Hepatic stellate cell (primary cell): ENCODE results near the gene PPM1K.
A peak's percentile ranks its signal among the peaks of the same experiment; 100 is the strongest.

Experiments
- DNase-seq: peaks from one replicate; pipeline ENCODE4 v3.0.0; 2011; ENCODE audit warnings: low spot score

The PPM1K gene

DNA sequence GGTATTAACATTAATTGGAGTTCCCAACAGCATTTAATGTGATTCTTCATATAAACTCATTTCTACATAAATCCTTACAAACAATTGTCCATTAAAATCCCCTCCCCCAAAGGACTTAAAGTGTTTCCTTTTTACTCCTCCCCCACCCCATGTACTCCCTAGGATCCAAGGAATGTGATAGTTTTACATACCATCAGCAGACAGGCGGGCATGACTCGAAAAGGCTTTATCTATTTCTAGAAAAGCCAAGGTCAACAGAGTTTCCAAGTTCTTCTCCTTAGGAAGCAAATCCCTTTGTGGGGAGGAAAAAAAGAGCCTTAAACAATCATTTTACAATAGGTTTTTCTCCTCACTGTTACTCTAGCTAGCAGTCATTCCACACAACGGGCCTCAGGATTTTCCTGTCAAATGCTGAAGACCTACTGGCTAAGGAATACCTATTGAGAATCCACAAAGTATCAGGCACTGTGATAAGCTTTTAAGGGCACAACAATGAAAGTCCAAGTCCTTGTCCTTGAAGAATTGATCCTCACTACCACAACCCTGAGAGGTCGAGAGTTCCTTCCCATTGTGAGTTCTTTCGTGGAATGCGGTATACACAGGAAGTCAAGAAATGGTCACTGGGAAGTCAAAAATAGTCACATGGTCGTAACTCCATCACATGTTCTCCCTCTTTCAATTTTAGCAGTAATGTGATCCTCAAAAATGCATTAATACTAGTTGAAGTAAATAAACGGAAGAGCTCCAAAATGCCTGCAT is 7.2 kb downstream of the PPM1K start:
- no peak for DNase-seq

DNA sequence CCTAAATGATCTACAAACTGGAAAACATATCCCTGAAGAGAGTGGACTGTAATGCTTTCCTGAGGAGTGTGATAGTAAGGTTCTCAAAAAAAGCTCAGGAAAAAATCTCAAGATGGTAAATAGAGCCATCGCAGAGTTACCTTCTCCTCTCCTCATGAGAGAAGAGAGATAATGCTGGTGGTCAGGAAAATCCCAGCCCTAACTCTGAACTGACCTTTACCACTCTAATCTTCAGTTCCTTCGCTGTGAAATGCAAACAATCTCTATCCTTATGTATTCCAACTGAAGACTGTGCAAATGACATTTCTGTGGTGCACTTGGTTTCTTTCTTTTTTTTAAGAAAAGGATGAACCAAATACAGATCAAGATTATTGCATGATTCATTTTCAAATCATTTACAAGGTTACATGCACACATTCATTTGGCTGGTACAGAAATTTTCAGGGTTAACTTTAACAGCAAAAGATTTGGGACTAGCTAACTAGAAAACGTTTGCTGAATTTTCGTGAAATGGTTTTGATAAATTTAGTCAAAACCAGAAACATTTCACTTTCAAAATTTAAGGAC is 8.3 kb downstream of the PPM1K start:
- DNase-seq: no peak

DNA sequence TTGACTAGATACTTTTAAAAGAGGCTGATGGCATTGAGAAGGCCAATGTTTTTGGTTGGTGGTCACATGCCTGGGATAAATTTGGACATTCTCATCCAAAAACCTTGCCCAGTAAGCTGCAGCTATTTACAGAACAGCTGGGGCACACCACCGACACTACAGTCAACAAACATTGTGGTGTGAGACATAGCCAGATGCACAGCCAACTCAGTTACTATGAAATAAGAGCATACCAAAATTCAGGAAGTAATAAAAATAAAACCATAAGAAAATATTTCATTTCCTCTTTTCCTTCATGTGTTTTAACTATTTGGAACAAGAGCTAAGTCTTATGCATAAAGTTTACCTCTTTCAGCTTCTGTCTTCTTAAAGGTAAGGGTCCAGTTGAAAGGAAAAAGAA is 8.8 kb downstream of the PPM1K start:
- peak; percentile 45 for DNase-seq

DNA sequence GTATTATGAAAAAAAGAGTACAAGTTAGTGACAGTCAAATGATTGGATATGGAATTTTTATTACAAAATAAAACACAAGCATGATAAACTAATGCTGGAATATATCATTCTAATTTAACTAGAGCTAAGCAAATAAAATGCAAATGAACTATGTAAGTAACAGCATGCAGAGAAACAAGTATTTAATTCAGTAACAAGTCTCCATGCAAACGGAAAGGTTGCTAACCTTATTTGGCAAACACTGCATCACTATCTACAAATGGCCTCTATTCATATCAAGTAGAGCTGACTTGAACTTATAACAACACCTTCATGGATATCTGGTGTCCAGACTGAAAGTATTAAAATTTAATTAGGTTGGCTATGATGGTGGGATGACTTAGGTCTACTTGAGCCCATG is 15.4 kb downstream of the PPM1K start:
- no peak for DNase-seq

DNA sequence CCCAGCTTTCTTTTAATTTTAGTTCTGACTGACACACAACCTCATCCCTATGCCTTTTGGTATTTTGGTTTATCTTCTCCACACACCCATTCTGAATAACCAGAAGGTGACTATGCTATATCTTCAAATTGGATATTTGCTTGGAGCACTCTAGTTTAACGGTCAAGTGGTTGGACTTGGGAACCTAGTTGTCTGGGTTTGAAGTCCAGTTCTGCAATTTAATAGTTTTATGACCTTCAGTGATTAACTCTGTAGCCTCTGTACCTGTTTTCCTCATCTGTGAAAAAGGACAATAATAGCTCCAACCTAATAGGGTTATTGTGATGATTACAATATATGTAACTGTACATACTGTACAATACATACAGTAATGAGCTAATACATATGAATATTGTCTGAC is 20.0 kb downstream of the PPM1K start:
- DNase-seq: no peak

DNA sequence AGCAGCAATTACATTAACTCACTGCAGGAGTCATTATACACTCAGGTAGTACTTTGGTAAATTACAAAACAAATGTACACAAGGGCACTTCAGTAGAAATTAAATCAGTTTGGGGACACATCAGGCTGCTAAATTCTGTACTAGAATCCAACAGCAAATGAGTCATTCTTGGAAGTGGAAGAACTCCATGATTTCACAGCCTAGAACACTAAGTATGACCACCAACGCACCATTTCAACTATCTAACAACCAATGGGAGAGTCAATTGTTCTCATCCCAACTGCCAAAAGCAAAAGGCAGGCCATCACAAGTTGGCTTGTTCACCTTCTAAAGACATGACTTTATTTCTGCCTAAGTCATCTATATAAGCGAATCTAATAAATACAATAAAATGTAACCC is 26.6 kb downstream of the PPM1K start:
- no peak for DNase-seq

DNA sequence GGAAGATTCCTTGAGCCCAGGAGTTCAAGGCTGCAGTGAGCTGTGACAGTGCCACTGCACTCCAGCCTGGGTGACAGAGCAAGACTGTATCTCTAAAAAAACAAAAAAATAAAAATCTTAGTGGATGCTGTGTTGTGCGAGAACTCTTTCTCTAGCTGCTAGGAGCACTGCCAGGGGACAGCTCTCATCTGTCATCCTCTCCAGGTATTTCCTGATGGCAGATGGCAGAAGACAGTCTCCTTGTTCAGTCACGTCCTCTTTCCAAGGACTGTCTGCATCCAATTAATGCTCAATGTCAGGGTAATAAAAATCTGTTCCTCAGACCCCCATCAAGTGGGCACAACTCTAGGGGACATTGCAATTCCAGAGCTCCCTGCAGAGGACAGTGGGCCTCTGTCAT is 29.2 kb downstream of the PPM1K start:
- DNase-seq: no peak

DNA sequence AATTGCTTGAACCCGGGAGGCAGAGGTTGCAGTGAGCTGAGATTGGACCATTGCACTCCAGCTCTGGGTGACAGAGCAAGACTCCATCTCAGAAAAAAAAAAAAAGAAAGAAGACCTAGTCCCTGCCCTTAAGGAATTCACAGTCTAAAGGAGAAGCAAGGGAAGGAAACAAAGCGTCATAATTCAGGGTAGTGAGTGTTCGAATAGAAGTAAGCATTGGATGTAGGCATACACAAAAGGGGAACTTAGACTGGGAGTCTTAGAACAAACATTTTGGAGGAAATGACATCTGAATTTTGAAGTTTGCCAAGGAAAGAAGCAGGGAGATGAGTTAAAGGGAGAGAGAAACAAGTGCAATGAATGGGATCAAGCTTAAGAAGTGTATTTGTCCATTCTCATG is 32.4 kb downstream of the PPM1K start:
- DNase-seq: no peak

DNA sequence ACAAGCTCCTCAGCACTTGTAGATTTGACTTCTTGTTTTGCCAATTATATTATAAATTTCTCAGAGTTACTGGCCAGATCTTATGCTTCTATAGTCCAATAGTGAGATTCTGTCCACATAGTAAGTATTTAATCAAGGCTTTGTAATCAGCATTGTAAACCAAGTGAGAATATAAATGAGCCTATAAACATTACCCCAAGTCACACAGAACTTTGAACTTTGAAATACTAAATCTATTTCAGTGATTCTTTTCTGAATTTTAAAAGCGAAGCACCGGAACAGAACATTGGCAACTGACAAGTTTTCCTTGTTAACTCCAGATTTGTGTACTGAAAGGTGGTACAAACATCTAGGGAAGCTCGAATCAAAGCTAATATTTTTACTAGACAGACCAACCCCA is 37.2 kb downstream of the PPM1K start:
- DNase-seq: no peak

DNA sequence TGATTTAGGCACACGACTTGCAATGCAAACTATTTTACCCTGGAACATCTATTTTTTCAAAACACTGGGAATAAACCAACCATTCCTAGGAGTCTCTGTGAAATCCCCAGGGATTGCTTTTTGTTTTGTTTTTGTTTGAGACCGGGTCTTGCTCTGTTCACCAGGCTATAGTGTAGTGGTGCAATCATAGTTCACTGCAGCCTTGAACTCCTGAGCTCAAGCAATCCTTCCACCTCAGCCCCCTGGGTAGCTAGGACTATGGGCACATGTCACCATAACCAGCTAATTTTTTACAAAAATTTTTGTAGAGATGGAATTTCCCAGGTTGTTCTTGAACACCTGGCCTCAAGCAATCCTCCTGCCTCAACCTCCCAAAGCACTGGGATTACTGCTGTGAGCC is 37.8 kb downstream of the PPM1K start:
- no peak for DNase-seq

DNA sequence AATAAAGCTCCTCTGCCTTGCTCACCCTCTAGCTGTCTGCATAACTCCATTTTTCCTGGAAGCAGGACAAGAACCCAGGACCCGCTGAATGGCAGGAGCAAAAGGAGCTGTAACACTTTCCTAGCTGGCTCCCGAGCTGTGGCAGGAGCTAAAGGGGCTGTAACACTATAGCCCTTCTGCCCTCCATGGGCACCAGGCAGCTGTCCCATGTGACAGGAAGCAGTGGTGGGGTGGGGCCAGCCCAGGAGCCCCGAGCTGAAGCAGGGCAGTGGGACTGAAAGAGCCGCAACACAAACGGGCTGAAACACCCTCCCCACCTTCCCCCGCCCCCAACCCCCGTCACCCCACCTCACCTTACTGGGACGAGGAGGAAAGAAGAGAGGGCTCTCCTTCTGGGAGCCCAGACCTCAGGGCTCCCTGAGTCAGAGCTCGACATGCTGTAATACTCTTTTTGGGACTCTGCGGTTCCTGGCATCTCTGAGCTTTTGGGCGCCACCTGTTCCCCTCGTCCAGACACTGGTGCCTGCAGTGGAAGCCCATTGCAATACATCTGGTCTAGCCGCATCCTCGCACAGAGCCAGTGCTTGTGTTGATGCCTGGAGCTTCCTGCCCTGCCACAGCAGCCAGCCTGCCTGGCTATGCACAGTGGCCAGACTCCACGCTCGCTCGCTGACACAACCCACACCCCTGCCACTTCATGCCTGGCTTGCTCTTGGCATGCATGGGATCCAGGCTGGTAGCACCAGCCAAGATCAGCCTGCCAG is 39.4 kb downstream of the PPM1K start:
- DNase-seq: no peak

DNA sequence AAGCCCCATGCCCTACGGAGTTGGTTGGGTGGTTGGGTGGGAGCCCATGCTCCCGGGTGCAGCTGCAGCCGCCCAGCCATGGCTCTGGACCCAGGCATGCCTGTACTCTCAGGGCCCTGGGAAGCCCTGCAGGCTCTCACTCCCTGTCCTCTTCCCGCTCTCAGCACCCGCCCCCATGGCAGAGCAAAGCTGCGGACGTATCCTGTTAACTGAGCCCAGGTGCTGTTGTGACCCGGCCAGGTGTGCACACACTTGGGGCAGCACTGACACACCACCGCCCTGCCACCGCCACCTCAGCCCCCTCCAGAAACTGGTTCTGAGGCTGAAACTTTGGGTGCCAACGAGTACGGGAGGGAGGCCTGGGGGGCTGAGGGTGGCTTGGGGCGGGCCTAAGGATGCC is 40.3 kb downstream of the PPM1K start:
- no peak for DNase-seq

DNA sequence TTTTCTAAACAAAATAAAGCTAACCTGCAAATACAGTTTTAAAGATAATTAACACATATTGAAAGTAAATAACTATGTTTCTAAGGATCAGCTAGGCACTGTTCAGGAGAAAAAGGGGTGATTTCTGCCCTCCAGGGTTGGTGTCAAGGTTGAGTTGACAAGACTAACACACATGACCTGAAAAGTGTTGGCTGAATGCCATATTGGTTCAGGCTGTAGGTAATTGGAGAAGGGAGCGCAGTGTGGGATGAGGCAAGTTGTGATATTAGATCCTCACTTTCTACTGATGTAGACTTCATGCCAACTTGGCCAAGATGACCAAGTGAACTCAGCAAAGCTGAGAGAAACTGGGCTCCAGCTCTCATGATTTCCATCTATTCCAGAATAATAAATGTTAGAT is 42.2 kb downstream of the PPM1K start:
- DNase-seq: no peak

DNA sequence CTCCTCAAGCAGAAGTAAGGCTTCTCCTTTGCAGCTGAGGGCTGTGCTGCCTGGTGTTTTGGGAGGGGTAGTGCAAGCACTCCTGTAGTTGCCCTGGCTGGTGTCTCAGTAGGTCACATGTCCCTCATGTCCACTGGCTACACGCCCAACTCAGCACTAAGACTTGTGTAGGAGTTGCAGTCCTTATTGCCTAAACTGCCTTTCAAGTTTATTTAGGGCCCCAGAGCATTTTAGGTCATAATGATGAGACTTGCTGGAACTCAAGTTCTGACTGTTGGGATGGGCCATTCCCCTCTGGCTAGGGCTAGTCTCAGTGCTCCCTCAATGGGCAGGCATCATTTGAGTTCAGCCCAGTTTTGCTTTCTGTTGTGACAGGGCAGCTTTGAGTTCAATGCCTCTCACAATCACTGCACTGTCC is 44.1 kb downstream of the PPM1K start:
- DNase-seq: no peak

DNA sequence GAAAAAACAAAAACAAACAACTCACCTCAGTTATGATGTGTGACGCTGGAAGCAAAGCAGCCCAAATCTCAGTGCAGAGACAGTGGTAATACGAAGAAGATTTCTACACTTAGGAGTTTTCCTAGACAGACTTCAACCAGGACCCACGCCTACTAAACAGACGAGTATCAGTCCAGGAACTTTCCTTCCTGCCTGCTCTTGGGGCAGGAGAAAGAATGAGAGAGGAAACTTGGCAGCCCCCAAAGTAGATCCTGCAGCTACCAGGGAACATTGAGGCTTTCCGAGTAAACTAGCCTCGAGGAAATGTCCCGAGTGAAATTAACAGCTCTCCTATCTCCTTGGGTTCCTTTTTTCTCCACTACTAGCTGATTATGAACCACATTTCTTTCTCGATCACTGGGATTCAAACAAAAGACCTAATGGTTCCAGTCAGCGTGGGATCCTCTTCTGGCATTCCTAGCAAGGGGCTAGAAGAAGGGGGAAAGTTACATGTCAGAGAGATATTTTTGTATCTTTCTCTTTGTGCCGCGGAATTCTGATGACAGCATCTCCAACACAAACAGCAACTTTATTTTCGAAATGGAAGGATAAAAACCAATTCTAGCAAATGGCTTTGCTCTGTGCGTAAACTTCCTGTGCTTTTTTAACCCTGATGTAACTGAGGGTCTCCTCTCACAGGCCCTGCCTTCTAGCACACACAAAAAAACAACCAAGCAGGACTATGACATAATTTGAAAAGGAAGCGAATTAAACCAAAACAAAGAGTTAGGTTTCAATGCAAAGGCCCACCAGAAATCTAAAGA is 53.2 kb downstream of the PPM1K start:
- no peak for DNase-seq

DNA sequence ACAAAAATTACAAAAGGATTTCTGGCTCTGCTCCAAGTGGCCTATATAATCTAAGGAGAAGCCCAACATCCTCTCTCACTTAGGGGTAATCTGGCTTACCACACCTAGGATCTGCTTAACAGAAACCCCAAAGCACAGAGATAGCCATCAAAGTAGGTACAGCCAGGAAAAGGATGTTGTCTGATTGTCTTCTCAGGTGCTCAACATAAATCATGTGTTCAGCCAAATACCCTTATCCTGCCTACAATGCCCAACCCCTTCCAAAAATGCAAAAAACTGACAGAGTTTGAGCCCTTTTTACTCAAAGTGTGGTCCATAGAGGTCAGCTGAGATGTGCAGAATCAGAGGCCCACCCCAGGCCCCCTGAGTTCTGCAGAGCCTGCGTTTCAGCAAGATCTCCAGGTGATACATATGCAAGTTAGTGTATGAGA is 53.9 kb downstream of the PPM1K start:
- DNase-seq: no peak

DNA sequence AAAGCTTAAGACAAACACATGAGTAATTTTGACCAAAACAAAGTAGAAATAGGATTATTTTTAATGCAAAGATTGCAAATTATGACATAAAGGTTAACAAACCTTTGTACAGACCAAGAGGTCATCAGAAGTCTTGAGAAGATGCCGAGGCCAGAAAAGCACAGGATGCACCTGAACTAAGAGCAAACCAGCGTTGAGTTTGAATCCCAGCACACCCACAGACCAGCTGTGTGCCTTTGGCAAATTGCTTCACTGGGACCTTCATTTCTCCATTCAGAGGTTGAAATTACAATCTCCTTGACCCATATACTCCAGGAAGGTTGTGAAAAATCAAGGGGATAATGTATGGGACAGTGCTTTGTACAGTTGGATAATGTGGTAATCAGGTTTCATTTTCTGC is 56.6 kb downstream of the PPM1K start:
- no peak for DNase-seq

DNA sequence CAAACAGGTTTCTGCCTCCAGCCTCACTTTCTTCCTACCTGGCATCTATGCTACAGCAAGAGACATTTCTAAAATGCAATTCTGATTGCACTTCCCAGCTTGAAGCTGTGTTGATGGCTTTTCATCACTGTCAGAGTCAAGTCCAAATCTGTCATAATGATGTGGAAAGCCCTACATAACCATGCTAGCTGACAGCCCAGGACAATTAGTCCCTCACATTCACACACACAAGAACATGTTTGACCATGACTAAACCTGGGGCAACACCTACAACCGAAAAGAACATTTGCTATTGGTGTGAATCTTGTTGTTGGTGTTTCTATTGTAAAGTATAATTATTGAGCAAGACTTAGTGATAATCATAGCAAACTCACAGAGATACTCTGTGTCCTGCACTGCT is 58.2 kb downstream of the PPM1K start:
- no peak for DNase-seq

DNA sequence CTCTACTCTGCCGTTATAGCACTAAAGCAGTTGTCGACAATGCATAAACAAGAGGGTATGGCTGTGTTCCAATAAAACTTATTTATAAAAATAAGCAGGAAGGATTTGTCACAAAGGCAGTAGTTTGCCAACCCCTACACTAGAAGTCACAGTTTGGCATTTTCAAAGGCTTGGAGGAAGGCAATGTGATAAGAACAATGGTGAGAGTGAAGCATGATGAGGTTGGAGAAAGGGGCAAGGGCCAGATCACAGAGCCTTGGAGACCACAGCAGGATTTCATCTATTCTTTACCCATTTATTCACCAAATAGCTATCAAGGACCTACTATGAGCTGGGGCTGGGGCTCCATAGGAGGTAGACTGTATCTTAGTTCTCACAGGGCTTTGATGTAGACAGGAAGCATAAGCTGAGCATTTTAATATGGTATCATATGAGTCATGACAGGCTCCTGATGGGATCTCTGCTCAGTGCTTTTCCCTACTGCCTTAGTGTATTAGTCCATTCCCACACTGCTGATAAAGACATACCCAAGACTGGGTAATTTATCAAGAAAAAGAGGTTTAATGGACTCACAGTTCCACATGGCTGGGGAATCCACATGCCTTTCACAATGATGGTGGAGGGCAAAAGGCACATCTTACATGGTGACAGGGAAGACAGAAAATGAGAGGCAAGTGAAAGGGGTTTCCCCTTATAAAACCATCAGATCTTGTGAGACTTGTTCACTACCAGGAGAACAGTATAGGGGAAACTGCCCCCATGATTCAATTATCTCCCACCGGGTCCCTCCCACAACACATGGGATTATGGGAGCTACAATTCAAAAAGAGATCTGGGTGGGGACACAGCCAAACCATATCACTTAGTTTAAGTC is 58.9 kb downstream of the PPM1K start:
- DNase-seq: no peak

DNA sequence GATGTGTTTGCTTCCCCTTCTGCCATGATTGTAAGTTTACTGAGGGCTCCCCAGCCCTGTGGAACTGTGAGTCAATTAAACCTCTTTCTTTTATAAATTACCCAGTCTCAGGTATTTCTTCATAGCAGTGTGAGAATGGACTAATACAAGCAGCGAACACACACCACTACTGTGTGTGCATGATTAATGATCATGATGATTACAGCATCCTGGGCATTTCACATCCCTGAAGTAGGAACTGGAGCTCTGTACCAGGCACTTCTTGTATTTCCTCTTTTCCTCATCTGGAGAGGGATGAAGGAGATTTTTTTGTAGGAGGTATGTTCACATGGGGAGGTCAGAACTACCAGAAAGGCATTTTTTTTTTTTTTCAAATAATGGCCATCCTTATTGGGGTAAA is 60.8 kb downstream of the PPM1K start:
- no peak for DNase-seq

DNA sequence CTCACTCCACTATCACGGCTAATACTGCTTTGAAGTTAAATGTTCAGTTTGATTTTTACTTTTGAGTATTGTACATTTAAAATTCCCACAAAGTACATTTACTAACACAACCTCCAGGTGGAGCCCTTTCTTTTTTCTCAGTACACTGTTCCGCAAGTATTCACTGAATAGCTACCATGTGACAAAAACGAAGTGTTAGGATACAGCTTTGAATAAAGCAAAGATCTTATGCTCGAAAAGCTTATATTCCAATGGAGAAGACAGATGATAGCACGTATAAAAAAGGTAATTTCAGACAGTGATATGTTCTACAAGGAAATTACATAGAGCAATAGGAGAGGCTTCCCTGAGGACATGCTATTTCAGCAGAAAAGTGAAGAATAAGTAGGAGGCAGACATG is 65.3 kb downstream of the PPM1K start:
- DNase-seq: no peak

DNA sequence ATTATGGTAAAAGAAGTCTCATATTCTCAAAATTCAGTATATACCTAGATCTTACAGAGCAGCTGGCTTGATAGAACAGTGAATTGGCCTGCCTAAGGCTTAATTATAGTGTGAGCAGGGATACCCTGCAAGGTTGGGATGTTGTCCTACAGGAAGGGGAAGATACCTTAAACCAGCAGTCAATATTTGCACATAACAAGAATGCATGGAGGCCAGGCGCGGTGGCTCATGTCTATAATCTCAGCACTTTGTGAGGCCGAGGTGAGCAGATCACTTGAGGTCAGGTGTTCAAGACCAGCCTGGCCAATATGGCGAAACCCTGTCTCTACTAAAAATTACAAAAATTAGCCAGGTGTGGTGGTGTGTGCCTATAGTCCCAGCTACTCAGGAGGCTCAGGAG is 67.2 kb downstream of the PPM1K start:
- no peak for DNase-seq
